Measurements from ENCODE around the gene TMCC1.

Gene TMCC1

DNA sequence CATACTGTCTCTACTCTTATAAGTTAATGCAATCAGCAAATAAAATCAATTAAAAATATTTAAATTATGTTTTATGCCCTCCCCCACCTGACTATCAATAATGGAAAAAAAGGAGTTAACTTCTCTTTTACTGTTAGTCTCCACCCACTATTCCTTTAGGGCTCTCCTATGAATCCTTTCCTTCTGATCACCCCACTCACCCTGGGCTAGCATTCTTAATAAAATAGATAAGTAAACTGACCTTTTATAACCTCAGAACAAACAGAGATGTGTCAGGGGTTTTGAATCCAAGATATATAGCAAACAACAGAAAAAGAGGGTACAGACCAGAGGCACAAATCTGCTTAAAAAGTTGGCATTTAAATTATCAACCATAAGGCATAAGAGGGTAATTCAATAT lies 171.0 kb downstream of the TMCC1 start:
- Histone ChIP-seq H2AFZ (ENCODE audit: low read length) (no peak overlapping the region), H3K36me3 (ENCODE audit: insufficient read depth, low read length) (no peaks in the 10 kb centered on the region), H3F3A (ENCODE audit: low read depth) (no peaks in the 10 kb centered on the region; the same call in 1 of the 2 replicates), H3K79me2 (ENCODE audit: insufficient read depth, low read length) (no peaks in the 10 kb centered on the region), H3K9me3 (ENCODE audit: insufficient read depth, low read depth, low read length) (no peaks in the 10 kb centered on the region), H3K4me3 (ENCODE audit: low read length, poor library complexity, severe bottlenecking) (no peak overlapping the region), H3K27me3 (ENCODE audit: insufficient read depth, low read length, poor library complexity, severe bottlenecking) (no peaks in the 10 kb centered on the region), H3K9ac (ENCODE audit: low read depth, low read length, poor library complexity, severe bottlenecking) (no peak overlapping the region), H4K20me1 (ENCODE audit: insufficient read depth, low read length, poor library complexity, severe bottlenecking) (peaks cover 4% of the 10 kb centered on the region), H3K4me1 (ENCODE audit: insufficient read depth, low read length, poor library complexity, severe bottlenecking) (no peaks in the 10 kb centered on the region), H3K4me2 (ENCODE audit: low read depth, low read length, poor library complexity, severe bottlenecking) (no peak overlapping the region), H3K9me2 (replicated peaks; ENCODE audit: low read depth, low read length) (no peaks in the 10 kb centered on the region)
- TF ChIP-seq, protein P1, sequence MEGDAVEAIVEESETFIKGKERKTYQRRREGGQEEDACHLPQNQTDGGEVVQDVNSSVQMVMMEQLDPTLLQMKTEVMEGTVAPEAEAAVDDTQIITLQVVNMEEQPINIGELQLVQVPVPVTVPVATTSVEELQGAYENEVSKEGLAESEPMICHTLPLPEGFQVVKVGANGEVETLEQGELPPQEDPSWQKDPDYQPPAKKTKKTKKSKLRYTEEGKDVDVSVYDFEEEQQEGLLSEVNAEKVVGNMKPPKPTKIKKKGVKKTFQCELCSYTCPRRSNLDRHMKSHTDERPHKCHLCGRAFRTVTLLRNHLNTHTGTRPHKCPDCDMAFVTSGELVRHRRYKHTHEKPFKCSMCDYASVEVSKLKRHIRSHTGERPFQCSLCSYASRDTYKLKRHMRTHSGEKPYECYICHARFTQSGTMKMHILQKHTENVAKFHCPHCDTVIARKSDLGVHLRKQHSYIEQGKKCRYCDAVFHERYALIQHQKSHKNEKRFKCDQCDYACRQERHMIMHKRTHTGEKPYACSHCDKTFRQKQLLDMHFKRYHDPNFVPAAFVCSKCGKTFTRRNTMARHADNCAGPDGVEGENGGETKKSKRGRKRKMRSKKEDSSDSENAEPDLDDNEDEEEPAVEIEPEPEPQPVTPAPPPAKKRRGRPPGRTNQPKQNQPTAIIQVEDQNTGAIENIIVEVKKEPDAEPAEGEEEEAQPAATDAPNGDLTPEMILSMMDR (conservative IDR thresholded peaks at IDR 0.05; ENCODE audit: low read length): no peak
- TF ChIP-seq EZH2phosphoT487 (IDR thresholded peaks at IDR 0.05; ENCODE audit: borderline replicate concordance): no peak

DNA sequence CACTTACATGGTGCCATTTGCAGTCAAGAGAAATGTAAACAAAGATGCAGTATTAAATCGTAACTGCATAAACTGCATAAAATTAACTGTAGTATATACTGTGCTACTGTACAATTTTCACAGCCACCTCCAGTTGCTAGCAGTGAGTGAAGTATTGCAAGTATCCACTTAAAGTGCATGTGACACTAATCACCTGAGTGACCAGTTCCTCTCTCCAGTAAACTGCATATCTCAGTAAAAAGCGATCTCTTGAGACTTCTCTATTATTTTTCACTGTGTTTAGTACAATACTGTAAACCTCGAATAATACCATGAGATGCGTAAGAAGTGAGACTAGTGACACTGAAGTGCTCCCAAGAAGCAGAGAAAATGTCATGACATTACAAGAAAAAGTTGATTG lies 175.3 kb downstream of the TMCC1 start:
- no peaks in the 10 kb centered on the region for H3K27me3 ChIP-seq (ENCODE audit: insufficient read depth, low read length, poor library complexity, severe bottlenecking)
- H3K79me2 ChIP-seq (ENCODE audit: insufficient read depth, low read length): no peaks in the 10 kb centered on the region
- no peaks in the 10 kb centered on the region for H3K9me2 ChIP-seq (replicated peaks; ENCODE audit: low read depth, low read length)
- TF ChIP-seq, protein P1 (conservative IDR thresholded peaks at IDR 0.05; ENCODE audit: low read length): no peak
- TF ChIP-seq EZH2phosphoT487 (IDR thresholded peaks at IDR 0.05; ENCODE audit: borderline replicate concordance): no peak
- H3K4me3 ChIP-seq (ENCODE audit: low read length, poor library complexity, severe bottlenecking): no peak overlapping the region
- peaks cover 6% of the 10 kb centered on the region for H3K4me1 ChIP-seq (ENCODE audit: insufficient read depth, low read length, poor library complexity, severe bottlenecking)
- no peaks in the 10 kb centered on the region; the same call in 1 of the 2 replicates for H3F3A ChIP-seq (ENCODE audit: low read depth)
- H3K9me3 ChIP-seq (ENCODE audit: insufficient read depth, low read depth, low read length): no peaks in the 10 kb centered on the region
- no peak overlapping the region for H3K4me2 ChIP-seq (ENCODE audit: low read depth, low read length, poor library complexity, severe bottlenecking)
- no peaks in the 10 kb centered on the region for H4K20me1 ChIP-seq (ENCODE audit: insufficient read depth, low read length, poor library complexity, severe bottlenecking)
- no peak overlapping the region for H3K9ac ChIP-seq (ENCODE audit: low read depth, low read length, poor library complexity, severe bottlenecking)
- no peaks in the 10 kb centered on the region for H3K36me3 ChIP-seq (ENCODE audit: insufficient read depth, low read length)
- H2AFZ ChIP-seq (ENCODE audit: low read length): no peak overlapping the region

DNA sequence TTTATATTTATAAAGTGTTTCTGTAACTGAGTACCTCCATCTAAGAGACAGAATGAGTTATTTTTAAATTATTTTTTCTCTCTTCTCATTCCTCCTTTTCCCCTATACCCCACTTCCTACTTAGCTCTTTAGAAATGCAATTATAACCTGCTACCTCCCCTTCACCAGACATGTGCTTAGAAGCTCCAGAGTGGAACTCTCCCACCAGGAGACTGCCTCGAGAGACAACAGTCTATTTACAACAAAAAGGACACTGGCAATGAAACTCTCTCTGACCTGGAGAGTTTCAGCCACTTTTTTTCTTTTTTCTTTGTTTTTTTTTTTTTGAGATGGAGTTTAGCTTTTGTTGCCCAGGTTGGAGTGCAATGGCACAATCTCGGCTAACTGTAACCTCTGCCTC lies 177.7 kb downstream of the TMCC1 start:
- no peaks in the 10 kb centered on the region; the same call in 1 of the 2 replicates for H3F3A ChIP-seq (ENCODE audit: low read depth)
- no peaks in the 10 kb centered on the region for H3K79me2 ChIP-seq (ENCODE audit: insufficient read depth, low read length)
- H3K4me3 ChIP-seq (ENCODE audit: low read length, poor library complexity, severe bottlenecking): no peak overlapping the region
- H2AFZ ChIP-seq (ENCODE audit: low read length): no peak overlapping the region
- no peaks in the 10 kb centered on the region for H3K9me3 ChIP-seq (ENCODE audit: insufficient read depth, low read depth, low read length)
- H3K27me3 ChIP-seq (ENCODE audit: insufficient read depth, low read length, poor library complexity, severe bottlenecking): no peaks in the 10 kb centered on the region
- H4K20me1 ChIP-seq (ENCODE audit: insufficient read depth, low read length, poor library complexity, severe bottlenecking): no peaks in the 10 kb centered on the region
- H3K4me1 ChIP-seq (ENCODE audit: insufficient read depth, low read length, poor library complexity, severe bottlenecking): peaks cover 6% of the 10 kb centered on the region
- no peaks in the 10 kb centered on the region for H3K36me3 ChIP-seq (ENCODE audit: insufficient read depth, low read length)
- no peak for TF ChIP-seq EZH2phosphoT487 (IDR thresholded peaks at IDR 0.05; ENCODE audit: borderline replicate concordance)
- TF ChIP-seq, protein P1 (conservative IDR thresholded peaks at IDR 0.05; ENCODE audit: low read length): no peak
- H3K9me2 ChIP-seq (replicated peaks; ENCODE audit: low read depth, low read length): no peaks in the 10 kb centered on the region
- no peak overlapping the region for H3K9ac ChIP-seq (ENCODE audit: low read depth, low read length, poor library complexity, severe bottlenecking)
- H3K4me2 ChIP-seq (ENCODE audit: low read depth, low read length, poor library complexity, severe bottlenecking): no peak overlapping the region
